Posterior vena cava (tissue), 2 donors: ENCODE data around the gene TUBD1. TPM values are rescaled to one million over a fixed set of nuclear protein-coding genes. Genes with fewer than 3 reads are reported as not detected.
"Not testable (repeated sequence)": the region's sequence is repeated elsewhere in the genome, so short reads cannot be mapped to it uniquely, and the experiment has no call there.

Experiments used
- DNase-seq: peaks from one replicate; pipeline ENCODE4 v3.0.0-alpha.2; 2020; ENCODE audit warnings: low spot score
- intact Hi-C, 2 donors: fragments of 100-400 bp; cut with DNase I; formaldehyde crosslinking; loops; one replicate each; pipeline versions ENCODE4 v1.14.1 to v1.14.2; 2022 to 2023
- total RNA-seq, 2 donors: library from RNA; stranded (reverse); fragmentation: NEBNext Ultra II Directional; extraction: Animal tissue kit (Norgen Biotek cat#: 25700); gene quantifications; one replicate each; pipeline ENCODE4 v1.2.1, GENCODE V29; 2021
- donor health status: DM: yes; HTN: yes; CAD: no.
- donor health status: DM: yes; HTN: yes; CAD: no.

TUBD1 gene
- total RNA-seq, 2 donors from 2014 or later = 3.9 to 7.8 TPM

- peak; percentile 88 for DNase-seq
- intact Hi-C loops = no loop called here
These were observed 44.0 kb downstream of the TUBD1 start for GRCh38 chr17:59848778-59849177.

GRCh38 chr17:59848385-59848668, 44.4 kb downstream of the TUBD1 start:
- intact Hi-C loops = no loop called here
- no peak for DNase-seq

DNA sequence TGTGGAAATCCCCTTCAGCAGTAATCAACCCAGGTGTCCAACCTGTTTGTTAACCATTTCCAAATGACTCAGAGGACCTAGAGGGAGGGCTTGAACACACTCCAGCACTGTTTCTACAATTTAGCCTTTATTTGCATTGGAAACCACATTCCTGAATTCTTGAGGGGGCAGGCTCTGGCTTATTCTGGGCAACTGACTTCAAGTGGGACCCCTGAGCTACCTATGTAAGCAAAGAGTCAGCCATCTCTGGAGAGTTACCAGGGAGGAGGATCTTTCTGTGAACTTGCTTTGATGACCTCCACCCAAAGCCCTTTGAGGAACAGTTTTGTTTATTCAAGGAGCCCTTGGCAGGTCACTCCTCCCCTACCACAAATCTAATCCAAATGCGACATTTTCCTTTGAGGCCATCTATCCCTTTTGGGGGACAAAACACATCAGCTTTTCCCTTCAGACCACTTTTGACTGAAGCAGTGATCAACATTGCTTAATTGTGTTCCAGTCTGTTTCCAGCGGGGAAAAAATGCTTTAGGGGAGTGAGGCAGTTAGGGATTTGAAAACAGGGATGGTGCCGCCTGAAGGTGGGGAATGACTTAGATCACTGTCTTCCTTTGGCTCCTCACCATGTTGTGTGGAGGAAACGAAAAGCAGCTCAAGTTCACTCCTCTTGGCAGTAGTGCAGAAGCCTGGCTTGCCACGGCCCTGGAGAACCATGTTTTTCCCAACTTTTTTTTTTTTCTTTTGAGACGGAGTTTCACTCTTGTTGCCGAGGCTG, 46.2 kb downstream of the TUBD1 start:
- peak; percentile 88 for DNase-seq

DNA sequence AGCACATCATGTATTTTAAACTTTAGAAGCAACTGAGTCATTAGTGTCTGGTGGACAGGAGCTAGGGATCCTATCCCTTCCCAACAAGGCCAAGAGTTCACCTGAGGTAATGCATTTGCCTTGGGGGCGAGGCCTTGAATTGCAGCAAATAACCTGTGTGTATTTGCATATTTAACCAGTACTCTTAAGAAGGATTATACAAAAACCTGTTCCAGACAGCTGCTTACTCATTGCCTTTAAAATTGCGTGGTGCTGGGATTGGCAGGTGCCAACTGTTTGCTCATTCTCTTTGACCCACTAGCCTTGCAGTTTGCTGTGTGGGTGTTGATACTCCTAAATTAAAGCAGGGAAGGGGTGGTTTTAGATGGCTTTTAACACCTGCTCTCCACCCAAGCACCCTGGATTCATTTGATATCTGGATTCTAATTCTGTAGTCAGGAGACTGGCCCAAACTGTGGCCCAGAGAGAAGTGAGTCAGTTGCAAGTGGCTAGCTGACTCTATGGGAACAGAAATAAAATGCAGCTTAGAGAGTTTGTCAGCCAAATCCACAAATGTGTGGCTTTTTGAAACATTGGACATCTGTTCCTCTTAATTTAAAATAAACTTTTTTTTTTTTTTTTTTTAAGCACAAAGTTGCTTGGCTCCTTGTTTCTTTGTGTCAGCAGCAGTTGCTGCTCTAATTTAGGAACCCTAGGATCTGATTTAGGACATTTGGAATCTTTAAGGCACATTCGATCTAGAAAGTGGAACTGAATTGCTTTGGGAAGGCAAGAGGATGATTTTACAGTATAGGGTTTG, 46.9 kb downstream of the TUBD1 start:
- no peak for DNase-seq
- intact Hi-C loops = no loop called here

More for the DNA sequence above, 46.2 kb downstream of the TUBD1 start:
- intact Hi-C loops = no loop called here

DNA sequence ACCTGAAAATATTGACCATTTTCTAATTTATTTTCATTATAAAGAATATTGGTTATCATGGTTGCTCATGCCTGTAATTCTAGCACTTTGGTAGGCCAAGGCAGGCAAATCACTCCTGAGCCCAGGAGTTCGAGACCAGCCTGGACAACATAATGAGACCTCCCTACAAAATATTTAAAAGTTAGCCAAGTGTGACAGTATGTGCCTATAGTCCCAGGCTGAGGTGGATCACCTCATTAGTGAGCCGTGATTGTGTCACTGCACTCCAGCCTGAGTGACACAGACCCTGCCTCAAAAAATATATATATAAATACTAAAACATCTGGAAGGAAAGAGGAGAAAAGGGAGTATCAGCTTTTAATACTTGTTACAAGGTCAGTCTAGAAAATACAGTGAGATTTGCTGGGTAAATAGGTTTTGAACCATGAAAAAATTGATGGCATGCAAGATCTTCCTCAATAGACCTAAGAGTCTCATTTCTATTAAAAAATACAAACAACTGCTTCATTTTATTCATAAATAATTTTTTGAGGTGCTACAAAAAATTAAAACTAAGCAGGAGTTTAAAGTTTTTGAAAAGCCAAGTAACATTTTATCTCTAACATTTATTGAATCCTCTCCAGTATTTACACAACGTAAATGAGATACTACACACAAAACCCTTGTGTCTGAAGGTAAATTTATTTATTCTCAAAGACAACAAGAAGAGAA, 47.7 kb downstream of the TUBD1 start:
- DNase-seq = no peak
- intact Hi-C loops = no loop called here

DNA sequence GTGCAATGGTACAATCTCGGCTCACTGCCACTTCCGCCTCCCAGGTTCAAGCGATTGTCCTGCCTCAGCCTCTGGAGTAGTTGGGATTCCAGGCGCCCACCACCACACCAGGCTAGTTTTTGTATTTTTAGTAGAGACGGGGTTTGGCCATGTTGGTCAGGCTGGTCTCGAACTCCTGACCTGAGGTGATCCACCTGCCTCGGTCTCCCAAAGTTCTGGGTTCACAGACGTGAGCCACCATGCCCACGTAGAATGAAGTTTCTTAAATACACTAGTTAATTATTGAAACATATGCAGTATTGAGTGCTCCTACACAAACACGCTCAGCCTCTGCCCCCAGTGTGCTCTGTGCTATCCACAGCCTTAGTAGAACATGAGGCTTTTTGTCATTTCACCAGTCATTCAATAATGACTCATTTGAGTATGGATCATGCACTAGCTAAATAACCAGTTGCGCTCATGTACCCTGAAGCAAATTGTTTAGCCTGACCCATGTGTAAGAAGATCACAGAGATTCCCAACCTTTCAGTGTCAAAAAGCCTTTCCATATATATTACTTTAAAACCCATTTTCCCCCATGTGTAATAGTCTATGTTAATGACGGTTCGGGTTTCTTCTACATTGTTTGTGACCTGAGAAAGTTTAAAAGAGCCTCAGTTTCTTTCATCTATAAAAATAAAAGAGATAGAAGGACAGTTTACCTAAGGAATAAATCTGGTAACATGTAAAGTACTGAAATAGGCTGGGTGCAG, 49.7 kb downstream of the TUBD1 start:
- intact Hi-C loops = no loop called here
- peak; percentile 88 for DNase-seq

DNA sequence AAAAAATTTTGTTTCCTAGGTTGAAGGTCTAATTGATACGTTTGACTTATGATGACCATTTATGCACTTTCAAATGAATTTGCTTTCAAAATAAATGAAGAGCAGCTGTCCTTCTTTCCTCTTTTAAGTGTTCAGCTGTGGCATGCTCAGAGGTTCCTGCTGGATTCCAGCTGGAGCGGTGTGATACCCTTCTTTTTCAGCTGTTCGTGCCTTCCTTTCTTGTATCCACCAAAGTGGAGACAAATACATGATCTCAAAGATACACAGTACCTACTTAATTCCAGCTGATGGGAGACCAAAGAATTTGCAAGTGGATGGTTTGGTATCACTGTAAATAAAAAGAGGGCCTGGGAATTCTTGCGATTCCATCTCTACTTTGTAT, 50.9 kb downstream of the TUBD1 start:
- intact Hi-C loops, DNase-seq: not testable (repeated sequence)

DNA sequence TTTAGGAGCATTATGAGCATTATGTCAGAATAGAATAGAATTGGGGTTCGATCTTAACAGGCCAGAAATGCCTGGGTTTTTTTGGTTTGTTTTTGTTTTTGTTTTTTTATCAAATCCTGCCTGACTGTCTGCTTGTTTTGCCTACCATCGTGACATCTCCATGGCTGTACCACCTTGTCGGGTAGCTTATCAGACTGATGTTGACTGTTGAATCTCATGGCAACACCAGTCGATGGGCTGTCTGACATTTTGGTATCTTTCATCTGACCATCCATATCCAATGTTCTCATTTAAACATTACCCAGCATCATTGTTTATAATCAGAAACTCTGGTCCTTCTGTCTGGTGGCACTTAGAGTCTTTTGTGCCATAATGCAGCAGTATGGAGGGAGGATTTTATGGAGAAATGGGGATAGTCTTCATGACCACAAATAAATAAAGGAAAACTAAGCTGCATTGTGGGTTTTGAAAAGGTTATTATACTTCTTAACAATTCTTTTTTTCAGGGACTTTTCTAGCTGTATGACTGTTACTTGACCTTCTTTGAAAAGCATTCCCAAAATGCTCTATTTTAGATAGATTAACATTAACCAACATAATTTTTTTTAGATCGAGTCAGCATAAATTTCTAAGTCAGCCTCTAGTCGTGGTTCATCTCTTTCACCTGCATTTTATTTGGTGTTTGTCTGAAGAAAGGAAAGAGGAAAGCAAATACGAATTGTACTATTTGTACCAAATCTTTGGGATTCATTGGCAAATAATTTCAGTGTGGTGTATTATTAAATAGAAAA, 51.5 kb downstream of the TUBD1 start:
- DNase-seq, intact Hi-C loops: not testable (repeated sequence)

GRCh38 chr17:59840329-59841090, 52.2 kb downstream of the TUBD1 start:
- intact Hi-C loops = no loop called here
- no peak for DNase-seq

DNA sequence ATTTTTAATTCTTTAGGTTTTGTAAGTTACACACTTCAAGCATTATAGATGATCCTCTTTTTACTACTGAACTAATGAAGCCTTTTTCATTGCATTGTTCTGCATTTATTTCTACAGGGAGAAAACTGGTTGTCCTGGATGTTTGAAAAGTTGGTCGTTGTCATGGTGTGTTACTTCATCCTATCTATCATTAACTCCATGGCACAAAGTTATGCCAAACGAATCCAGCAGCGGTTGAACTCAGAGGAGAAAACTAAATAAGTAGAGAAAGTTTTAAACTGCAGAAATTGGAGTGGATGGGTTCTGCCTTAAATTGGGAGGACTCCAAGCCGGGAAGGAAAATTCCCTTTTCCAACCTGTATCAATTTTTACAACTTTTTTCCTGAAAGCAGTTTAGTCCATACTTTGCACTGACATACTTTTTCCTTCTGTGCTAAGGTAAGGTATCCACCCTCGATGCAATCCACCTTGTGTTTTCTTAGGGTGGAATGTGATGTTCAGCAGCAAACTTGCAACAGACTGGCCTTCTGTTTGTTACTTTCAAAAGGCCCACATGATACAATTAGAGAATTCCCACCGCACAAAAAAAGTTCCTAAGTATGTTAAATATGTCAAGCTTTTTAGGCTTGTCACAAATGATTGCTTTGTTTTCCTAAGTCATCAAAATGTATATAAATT, 53.0 kb downstream of the TUBD1 start:
- intact Hi-C loops = no loop called here
- no peak for DNase-seq

DNA sequence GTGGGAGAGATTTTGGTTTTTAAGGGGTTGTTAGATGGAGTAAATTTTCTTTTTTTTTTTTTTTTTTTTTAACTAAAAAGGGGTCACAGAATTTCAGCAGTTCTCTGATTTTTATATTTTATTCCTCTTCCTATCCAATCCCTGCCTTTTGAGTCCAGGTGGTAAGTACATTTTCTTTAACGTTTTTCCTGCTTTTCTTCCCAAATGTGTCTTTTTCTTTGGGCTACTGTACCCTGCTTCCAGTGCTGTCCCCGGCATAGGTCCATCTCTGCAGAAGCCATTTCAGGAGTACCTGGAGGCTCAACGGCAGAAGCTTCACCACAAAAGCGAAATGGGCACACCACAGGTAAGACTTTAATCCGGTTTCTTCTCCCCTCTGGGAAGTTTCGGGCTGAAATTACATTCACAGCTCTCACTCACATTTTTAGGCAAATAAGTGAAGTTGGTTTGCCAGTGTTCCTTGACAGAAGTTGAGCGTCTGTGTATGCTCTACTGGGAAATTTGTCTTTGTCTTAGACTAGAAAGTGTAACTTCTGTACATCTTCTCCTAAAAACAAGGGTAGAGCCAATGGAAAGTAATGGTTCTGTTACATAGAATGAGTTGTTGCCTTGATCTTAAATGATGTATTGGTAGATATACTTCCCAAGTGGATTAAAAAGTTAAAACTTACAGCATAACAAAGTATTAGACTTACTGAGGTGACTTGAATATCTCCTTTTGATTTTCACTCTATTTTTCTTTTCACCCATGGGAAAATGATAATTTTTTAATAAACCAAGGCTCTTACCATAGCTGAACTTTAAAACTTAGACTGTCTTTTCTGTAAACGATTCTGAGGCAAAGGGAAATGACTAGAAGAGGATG, 54.5 kb downstream of the TUBD1 start:
- intact Hi-C loops = no loop called here
- DNase-seq = no peak

- intact Hi-C loops = no loop called here
- DNase-seq = no peak
These were observed 55.3 kb downstream of the TUBD1 start for GRCh38 chr17:59837308-59838051.

GRCh38 chr17:59832883-59833379, 59.8 kb downstream of the TUBD1 start:
- intact Hi-C loops = no loop called here

GRCh38 chr17:59830846-59831486, 61.8 kb downstream of the TUBD1 start:
- intact Hi-C loops = no loop called here
- no peak for DNase-seq

More at GRCh38 chr17:59832883-59833379, 59.8 kb downstream of the TUBD1 start:
- no peak for DNase-seq

GRCh38 chr17:59830007-59830630, 62.6 kb downstream of the TUBD1 start:
- intact Hi-C loops = no loop called here
- no peak for DNase-seq
